ENCODE measurements around the gene HELT.

DNA sequence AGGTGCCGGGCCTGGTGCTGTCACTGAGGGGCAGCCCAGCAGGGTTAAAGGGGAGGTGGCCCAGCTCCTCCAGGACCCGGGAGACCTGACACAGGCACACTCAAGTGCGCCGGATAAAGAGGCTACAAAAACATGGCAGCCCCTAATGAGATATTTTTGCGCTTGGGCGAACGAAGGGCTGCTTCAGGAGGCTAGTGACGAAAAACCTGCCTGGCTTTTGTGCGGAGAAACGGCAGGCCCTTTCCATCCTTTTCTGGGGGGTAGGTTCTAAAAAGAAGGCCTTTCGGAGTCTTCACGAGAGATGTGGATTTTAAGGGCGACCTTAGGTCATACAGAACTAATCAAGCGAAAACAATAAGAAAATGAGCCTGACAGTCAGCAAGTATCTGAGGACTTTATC lies 35.5 kb downstream of the HELT start:
- TF ChIP-seq, protein P1, sequence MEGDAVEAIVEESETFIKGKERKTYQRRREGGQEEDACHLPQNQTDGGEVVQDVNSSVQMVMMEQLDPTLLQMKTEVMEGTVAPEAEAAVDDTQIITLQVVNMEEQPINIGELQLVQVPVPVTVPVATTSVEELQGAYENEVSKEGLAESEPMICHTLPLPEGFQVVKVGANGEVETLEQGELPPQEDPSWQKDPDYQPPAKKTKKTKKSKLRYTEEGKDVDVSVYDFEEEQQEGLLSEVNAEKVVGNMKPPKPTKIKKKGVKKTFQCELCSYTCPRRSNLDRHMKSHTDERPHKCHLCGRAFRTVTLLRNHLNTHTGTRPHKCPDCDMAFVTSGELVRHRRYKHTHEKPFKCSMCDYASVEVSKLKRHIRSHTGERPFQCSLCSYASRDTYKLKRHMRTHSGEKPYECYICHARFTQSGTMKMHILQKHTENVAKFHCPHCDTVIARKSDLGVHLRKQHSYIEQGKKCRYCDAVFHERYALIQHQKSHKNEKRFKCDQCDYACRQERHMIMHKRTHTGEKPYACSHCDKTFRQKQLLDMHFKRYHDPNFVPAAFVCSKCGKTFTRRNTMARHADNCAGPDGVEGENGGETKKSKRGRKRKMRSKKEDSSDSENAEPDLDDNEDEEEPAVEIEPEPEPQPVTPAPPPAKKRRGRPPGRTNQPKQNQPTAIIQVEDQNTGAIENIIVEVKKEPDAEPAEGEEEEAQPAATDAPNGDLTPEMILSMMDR (IDR thresholded peaks at IDR 0.05), result no peak
- TF ChIP-seq POLR2A (IDR thresholded peaks at IDR 0.05), result no peak
